Calu3 (cell line): ENCODE data around the gene FBXO9. TPM values are rescaled to one million over a fixed set of nuclear protein-coding genes. Genes with fewer than 3 reads are reported as not detected.
"Not testable (repeated sequence)": the region's sequence is repeated elsewhere in the genome, so short reads cannot be mapped to it uniquely, and the experiment has no call there.

Experiments used
- BruUV-seq: library from RNA; stranded (reverse); fragments of 400-500 nt; replicated peaks from 2 replicates; lab custom pipeline; 2021; lab: Mats Ljungman, UMichigan
- CTCF ChIA-PET: fragments of 300-600 bp; sonication (Branson Sonifier 250); formaldehyde crosslinking; loops from one replicate; lab custom pipeline; 2022; ENCODE audit warnings: antibody characterized with exemption; lab: Charles Lee
- DNase-seq: peaks from one replicate; pipeline ENCODE4 v3.0.0; 2022
- H3K27ac Mint-ChIP-seq: one replicate; pipeline ENCODE4 v1.8.0; 2022; ENCODE audit warnings: mixed read lengths; ENCODE audit not compliant: unreplicated experiment
- H3K27me3 Mint-ChIP-seq: one replicate; pipeline ENCODE4 v1.8.0; 2022; ENCODE audit warnings: mixed read lengths; ENCODE audit not compliant: unreplicated experiment
- H3K36me3 Mint-ChIP-seq: one replicate; pipeline ENCODE4 v1.8.0; 2022; ENCODE audit warnings: mild to moderate bottlenecking, moderate library complexity, mixed read lengths; ENCODE audit not compliant: insufficient read depth, unreplicated experiment
- H3K4me1 Mint-ChIP-seq: one replicate; pipeline ENCODE4 v1.8.0; 2022; ENCODE audit warnings: mild to moderate bottlenecking, low read depth, mixed read lengths; ENCODE audit not compliant: unreplicated experiment
- H3K4me3 Mint-ChIP-seq: one replicate; pipeline ENCODE4 v1.8.0; 2022; ENCODE audit warnings: mild to moderate bottlenecking, low read depth, moderate library complexity, mixed read lengths; ENCODE audit not compliant: unreplicated experiment
- H3K9me3 Mint-ChIP-seq: one replicate; pipeline ENCODE4 v1.8.0; 2022; ENCODE audit warnings: low read depth, mixed read lengths; ENCODE audit not compliant: unreplicated experiment
- CTCF ChIP-seq: fragments of 200-600 bp; IDR thresholded peaks from one replicate; pipeline ENCODE4 v1.8.0; 2022; ENCODE audit warnings: antibody characterized with exemption; ENCODE audit not compliant: unreplicated experiment
- intact Hi-C: fragments of 100-400 bp; cut with micrococcal nuclease; formaldehyde crosslinking; loops from one replicate; pipeline ENCODE4 v1.10.0; 2022; ENCODE audit not compliant: unreplicated experiment
- total RNA-seq: library from RNA; stranded (reverse); gene quantifications from 2 replicates; pipeline ENCODE4 v1.2.3, GENCODE V29; 2022

FBXO9 gene
- total RNA-seq, 1 experiment from 2014 or later: 94.5 TPM

GRCh38 chr6:53044572-53044971, 20.6 kb upstream of the FBXO9 start:
- no peak overlapping the region for H3K27ac Mint-ChIP-seq
- no TSS peak for BruUV-seq
- H3K27me3 Mint-ChIP-seq: no peaks in the 10 kb centered on the region
- intact Hi-C loops: no loop called here
- DNase-seq: no peak
- no peaks in the 10 kb centered on the region for H3K36me3 Mint-ChIP-seq
- H3K4me1 Mint-ChIP-seq: peaks cover 37% of the 10 kb centered on the region
- no peak for TF ChIP-seq CTCF
- CTCF ChIA-PET: no interaction called here
- H3K9me3 Mint-ChIP-seq: no peaks in the 10 kb centered on the region
- no peak overlapping the region for H3K4me3 Mint-ChIP-seq

DNA sequence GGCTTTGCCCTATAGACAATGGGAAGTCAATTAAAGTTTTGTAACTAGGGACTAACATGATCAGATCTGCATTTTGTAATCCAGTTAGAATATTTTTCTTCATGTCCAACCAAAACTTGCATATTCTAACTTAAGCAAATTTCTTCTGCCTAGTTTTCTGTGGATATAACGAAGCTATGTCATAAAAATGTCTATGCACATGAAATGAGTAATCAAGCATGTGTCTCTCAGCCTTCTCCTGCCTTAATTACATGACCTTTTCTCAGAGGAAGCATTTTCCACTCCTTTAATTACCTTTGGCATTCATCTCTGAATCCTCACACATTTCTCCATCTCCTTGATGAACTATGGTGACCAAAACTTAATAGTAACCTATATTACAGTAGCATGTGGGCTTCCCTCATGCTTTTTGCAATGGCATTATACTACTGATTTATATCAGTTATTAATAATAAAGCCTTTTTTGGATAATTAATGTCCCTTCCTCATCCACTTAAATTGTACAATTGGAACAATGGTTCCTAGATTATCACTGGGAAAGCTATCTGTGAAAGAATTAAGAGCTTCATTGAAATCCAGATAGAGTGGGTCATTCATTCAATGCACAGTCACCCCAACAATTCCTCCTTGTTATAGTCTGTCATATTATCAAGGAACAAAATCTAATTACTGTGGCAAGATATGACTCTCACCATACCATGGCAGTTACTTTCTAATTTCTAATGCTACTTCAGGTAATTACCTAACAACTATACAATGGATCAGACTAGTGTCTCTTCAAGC, 19.1 kb upstream of the FBXO9 start:
- TF ChIP-seq CTCF: no peak
- no peak overlapping the region for H3K27ac Mint-ChIP-seq
- CTCF ChIA-PET: no interaction called here
- no peaks in the 10 kb centered on the region for H3K36me3 Mint-ChIP-seq
- H3K9me3 Mint-ChIP-seq: no peaks in the 10 kb centered on the region
- H3K4me1 Mint-ChIP-seq: peaks cover 37% of the 10 kb centered on the region
- no peaks in the 10 kb centered on the region for H3K27me3 Mint-ChIP-seq
- H3K4me3 Mint-ChIP-seq: no peak overlapping the region
- no TSS peak for BruUV-seq
- DNase-seq: no peak
- intact Hi-C loops: no loop called here

DNA sequence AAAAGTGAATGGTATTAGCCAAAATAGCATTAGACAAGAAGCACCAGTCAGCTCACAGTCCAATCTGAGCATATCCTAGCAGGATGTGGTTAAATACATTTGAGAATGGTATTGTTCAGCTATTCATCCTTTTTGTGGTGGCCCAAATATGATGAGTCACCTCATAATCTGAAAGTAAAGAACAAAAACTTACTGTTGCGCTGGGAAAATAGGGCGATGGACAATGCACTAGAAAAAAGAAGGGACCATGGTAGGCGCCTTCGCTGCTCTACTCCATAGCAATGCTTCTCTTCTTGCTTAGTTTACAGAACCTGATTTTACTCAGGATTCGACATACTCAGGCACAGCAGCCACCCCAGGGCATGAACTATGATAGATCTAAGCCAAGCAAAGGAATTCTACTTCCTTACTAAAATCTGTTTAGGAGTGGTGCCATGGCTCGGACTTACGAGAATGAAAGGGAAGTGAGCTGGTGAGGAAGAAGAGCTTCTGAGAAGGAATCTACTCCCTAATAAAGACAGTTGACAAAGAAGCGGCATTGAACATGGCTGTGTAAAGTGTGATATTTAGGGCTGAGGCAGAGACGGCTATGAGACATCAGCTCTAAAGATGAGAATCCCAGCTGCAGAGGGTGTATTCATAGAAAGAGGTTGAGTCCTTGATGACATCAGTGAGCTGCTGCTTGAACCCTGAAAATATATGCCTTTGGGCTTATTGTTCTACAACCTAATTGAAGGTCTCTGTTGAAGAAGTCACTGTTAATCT, 16.6 kb upstream of the FBXO9 start:
- no peak overlapping the region for H3K4me3 Mint-ChIP-seq
- no peak for DNase-seq
- no peaks in the 10 kb centered on the region for H3K27me3 Mint-ChIP-seq
- BruUV-seq: no TSS peak
- no peak overlapping the region for H3K27ac Mint-ChIP-seq
- H3K4me1 Mint-ChIP-seq: peaks cover 21% of the 10 kb centered on the region
- CTCF ChIA-PET: interaction anchor here (1.8 kb wide), 1 partner anchor 53 kb away, joined by 5 read pairs; the partner anchor contains the start of gene GSTA4
- no peaks in the 10 kb centered on the region for H3K36me3 Mint-ChIP-seq
- no peak for TF ChIP-seq CTCF
- intact Hi-C loops: no loop called here
- H3K9me3 Mint-ChIP-seq: no peaks in the 10 kb centered on the region

- intact Hi-C loops: no loop called here
- Mint-ChIP-seq H3K9me3 (no peaks in the 10 kb centered on the region), H3K4me1 (peaks cover 16% of the 10 kb centered on the region), H3K27me3 (no peaks in the 10 kb centered on the region), H3K36me3 (no peaks in the 10 kb centered on the region), H3K4me3 (no peak overlapping the region), H3K27ac (no peak overlapping the region)
- CTCF ChIA-PET: interaction anchor here (1.8 kb wide), 1 partner anchor 54 kb away, joined by 5 read pairs; the partner anchor contains the start of gene GSTA4
- DNase-seq: no peak
- no TSS peak for BruUV-seq
- TF ChIP-seq CTCF: no peak
Measured at GRCh38 chr6:53049415-53049814, 15.8 kb upstream of the FBXO9 start.

GRCh38 chr6:53052152-53052551, 13.1 kb upstream of the FBXO9 start:
- H3K36me3 Mint-ChIP-seq, DNase-seq, intact Hi-C loops, H3K9me3 Mint-ChIP-seq, H3K27ac Mint-ChIP-seq, H3K4me3 Mint-ChIP-seq, CTCF ChIA-PET, BruUV-seq, H3K27me3 Mint-ChIP-seq: not testable (repeated sequence)
- H3K4me1 Mint-ChIP-seq: peaks cover 16% of the 10 kb centered on the region
